Ovary (tissue), 3 donors: ENCODE results near the gene KIF15.

ENCODE experiments used
- POLR2A ChIP-seq: fragments of 450-650 bp; IDR thresholded peaks from one replicate; pipeline ENCODE4 v1.6.1; 2017; ENCODE audit warnings: antibody characterized with exemption, mild to moderate bottlenecking, moderate library complexity
- TF ChIP-seq, protein P1 (sequence below), 3 donors: fragments of 450-650 bp in 2 of 3; fragments of 200-600 bp in 1 of 3; IDR thresholded peaks; one replicate each; pipeline versions ENCODE4 v1.5.1 to v1.8.0; 2016 to 2022; ENCODE audit warnings: antibody characterized with exemption in 3 of 3, mild to moderate bottlenecking in 1 of 3
- donor health status: DM: no; HTN: no; CAD: no.

GRCh38 chr3:44795197-44795596, 33.6 kb downstream of the KIF15 start:
- TF ChIP-seq, protein P1, sequence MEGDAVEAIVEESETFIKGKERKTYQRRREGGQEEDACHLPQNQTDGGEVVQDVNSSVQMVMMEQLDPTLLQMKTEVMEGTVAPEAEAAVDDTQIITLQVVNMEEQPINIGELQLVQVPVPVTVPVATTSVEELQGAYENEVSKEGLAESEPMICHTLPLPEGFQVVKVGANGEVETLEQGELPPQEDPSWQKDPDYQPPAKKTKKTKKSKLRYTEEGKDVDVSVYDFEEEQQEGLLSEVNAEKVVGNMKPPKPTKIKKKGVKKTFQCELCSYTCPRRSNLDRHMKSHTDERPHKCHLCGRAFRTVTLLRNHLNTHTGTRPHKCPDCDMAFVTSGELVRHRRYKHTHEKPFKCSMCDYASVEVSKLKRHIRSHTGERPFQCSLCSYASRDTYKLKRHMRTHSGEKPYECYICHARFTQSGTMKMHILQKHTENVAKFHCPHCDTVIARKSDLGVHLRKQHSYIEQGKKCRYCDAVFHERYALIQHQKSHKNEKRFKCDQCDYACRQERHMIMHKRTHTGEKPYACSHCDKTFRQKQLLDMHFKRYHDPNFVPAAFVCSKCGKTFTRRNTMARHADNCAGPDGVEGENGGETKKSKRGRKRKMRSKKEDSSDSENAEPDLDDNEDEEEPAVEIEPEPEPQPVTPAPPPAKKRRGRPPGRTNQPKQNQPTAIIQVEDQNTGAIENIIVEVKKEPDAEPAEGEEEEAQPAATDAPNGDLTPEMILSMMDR (IDR thresholded peaks at IDR 0.05), result no peak
- TF ChIP-seq POLR2A, result no peak
